Stimulated activated CD8-positive, alpha-beta memory T cell treated with anti-CD3 and anti-CD28 coated beads, Interleukin-4, amount 100 ng/mL, for 4 hours (primary cell): Measurements from ENCODE around the gene TMEM190.
"Not testable (repeated sequence)": the region's sequence is repeated elsewhere in the genome, so short reads cannot be mapped to it uniquely, and the experiment has no call there.

Experiments
- DNase-seq, 2 donors: peaks; one replicate each; pipeline ENCODE4 v3.0.0-alpha.2; 2020; ENCODE audit warnings: low read depth in 2 of 2, low spot score in 1 of 2

TMEM190 gene

DNA sequence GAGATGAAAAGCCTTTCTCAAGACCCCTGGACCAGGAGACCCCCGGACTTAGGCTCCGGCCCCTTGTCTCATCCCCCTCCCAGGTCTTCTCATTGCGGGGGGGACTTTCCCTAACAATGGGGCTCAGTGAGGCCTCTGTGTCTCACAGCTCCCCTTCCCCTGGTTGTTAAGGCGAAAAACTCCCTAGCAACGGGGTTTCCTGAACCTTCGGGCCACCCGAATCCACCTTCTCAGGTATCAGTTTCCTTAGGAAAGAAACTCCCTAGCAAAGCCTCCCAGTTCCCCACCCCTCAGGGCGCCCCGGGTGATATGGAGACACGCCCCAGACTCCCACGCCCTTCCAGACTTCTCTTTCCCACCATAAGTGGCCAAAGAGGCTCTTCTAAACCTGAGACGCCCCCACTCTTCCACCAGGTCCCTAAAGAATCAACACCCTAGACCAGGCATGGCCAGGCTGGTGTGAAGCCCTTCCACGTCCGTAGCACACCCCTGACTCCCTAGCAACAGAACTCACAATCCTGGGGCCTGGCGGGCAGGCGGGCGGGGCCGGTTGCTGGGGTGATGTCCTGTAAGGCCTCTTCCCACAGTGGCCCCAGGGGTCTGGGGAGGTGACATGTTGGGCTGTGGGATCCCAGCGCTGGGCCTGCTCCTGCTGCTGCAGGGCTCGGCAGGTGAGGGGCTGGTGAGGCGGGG, at the start of gene TMEM190:
TMEM190 (plus strand) TSS at position 586 of the 693 bp plus-strand sequence; CDS start at position 614, 28 bp downstream.
- no peak for DNase-seq

DNA sequence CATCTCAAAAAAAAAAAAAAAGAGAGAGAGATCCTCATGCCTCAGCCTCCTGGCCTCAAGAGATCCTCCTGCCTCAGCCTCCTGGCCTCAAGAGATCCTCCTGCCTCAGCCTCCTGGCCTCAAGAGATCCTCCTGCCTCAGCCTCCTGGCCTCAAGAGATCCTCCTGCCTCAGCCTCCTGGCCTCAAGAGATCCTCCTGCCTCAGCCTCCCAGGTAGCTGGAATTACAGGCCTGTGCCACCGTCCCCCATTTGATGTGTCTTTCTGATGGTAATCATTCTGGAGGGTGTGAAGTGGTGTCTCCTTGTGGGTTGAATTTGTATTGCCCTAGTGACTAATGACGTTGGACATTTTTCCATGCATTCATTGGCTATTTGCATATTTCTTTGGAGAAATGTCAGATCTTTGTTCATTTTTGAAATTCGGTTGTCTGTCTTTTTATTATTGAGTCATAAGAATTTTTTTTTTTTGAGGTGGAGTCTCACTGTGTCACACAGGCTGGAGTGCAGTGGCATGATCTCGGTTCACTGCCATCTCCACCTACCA, 47.8 kb upstream of the TMEM190 start:
- not testable (repeated sequence) for DNase-seq

DNA sequence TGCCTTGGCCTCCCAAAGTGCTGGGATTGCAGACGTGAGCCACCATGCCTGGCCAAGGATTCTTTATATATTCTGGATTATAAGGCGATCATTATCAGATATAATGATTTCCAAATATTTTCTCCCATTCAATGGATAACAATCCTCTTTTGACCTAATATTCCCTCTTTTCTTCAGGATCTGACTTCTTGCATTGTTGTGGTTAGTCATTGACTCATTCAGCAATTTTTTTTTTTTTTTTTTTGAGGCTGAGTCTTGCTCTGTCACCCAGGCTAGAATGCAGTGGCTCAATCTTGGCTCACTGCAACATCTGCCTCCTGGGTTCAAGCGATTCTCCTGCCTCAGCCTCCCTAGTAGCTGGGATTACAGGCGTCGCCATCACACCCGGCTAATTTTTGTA, 46.8 kb upstream of the TMEM190 start:
- DNase-seq, result not testable (repeated sequence)

DNA sequence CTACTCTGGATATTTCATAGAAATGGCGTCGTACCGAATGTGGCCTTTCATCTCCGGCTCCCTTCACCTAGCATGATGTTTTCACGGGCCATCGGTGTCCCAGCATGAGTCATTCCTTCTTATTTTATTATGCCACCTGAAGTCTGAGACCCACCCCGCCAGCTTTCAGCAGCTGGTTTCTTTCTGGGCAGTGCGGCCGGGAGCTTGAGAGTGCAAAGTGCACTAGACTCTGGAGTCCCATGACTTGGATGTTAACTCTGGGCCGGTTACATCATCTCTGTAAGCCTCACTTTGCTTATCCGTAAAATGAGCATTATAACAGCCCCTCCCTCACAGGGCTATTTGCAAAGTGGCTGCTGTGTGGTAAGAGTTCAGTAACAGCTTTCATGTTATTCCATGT, 42.8 kb upstream of the TMEM190 start:
- DNase-seq, result no peak

DNA sequence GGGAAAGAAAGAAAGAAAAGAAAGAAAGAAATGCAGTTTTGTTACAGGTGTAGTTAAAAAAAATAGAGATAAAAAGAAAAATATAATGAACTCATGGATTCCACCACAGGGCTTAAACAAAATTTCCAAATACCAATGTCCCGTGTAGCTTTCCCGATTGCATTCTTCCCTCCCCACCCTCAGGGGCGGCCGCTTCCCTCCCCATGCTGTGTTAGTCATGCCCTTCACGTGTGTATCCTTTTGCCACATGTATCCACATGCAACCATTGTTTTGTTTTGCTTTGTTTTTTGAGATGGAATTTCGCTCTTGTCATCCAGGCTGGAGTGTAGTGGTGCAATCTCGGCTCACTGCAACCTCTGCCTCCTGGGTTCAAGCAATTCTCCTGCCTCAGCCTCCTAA, 40.5 kb upstream of the TMEM190 start:
- DNase-seq, result no peak

DNA sequence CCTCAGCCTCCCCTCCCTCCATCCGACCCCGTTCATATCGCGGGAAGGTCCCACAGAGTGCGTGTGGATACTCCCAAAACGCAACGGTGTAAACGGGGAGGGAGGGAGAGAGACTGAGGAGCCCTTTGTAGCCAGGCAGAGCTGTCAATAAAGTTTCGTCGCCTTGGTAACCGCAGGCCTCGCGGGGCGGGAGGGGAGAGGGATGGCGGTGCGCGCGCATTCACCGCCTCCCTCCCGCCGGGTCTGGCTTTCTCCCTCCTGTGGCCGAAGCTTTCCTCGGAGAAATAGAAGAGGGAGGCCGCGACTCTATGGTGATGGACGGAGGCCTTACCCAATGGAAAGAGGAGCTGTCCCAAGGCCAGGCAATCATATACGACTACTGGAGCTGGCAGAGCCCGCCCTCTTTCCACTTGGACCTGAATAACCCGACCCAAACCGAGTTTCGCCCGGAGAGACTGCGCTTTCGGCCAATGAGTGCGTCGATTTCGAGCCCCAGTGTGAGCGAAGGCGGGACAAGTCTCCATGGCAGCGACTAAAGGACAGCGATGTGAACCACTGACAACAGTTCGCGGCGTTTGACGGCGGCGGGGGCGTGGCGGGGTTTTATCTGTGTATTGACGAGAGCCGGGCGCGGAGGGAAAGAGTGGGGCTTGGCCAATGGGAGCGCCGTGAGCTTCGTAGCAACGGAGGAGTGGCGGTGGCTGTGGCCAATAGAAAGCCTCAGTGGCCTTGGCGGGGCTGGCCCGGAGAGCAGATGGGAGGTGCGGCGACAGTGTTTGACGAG, 37.3 kb upstream of the TMEM190 start, which contains the start of gene KMT5C:
KMT5C (plus strand) TSS at position 772 of the 784 bp plus-strand sequence. CDS start 2,061 bp downstream, outside the sequence.
- peak; percentile 100 for DNase-seq

DNA sequence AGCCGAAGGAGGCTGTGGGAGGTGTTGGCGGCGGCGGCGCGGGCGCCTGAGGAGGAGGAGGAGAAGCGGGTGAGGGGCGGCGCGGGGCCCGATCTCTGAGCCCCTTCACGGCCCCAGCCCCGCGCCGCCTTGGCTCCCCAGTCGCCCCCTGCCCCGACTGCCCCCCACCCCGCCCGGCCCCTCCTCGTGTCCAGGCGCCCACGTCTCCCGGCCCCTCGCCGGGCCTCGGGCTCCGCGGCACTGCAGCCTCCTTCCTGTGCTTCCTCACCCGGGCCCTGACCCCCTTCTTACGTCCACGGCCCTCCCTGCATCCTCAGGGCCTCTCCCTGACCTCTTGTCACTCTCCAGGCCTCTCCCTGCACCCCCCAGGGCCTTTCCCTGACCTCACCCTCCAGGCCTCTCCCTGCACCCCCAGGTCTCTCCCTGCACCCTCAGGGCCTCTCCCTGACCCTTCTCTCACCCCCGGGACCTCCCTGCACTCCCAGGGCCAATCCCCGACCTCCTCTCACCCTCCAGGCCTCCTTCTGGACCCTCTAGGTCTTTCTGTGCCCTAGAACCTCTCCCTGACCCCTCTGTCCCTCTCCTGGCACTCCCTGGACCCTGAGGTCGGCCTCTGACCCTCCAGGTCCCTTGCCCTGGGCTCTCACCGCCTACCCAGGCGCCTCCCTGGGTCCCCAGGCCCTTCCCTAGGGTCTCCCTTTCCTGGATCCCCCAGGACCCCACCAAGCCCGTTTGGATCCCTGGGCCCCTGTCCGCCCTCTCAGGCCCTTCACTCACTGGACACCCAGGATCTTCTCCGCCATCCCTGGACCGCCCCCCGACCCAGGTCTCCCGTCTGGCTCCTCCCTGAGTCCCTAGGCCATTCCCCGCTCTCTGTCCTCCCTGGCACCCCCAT, 36.5 kb upstream of the TMEM190 start:
- DNase-seq, result no peak

DNA sequence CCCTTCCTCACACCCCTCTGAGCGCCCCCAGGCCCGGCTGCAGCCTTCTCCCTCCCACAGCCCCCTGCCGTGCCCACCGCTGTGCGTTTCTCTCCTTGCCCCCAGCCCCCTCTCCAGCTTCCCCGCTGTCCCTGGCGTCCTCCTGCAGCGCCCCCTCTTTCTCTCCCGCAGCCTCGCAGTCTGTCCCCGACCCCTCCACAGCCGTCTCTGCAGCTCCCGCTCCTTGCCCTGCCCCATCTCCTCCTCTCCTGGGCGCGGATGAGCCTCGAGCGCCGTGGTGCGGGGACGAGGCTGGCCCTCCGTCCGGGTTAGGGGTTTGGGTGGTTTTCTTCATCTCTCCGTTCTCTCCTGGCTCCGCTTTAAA, 35.9 kb upstream of the TMEM190 start:
- no peak for DNase-seq

DNA sequence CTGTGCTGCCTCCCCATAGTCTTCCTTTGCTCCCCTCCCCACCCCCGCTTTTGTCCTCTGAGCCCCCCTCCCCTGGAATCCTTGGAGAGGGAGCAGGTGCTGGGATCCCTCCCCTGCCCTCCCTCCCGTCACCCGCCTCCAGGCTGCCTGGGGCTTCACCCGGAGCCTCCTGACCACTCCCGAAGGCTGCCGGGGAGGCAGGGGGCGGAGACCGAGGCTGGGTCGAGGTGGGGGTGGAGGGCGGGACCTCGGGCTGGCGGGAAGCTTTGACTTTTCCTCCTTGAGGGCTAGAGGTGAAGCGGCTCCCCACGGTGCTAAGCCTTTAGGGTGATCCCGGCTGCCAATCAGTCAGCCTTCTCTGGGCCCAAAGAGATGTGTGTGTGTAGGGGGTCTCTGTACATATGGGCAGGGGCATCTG, 35.4 kb upstream of the TMEM190 start:
- peak in 1 of 2 donors; percentile 17 for DNase-seq

DNA sequence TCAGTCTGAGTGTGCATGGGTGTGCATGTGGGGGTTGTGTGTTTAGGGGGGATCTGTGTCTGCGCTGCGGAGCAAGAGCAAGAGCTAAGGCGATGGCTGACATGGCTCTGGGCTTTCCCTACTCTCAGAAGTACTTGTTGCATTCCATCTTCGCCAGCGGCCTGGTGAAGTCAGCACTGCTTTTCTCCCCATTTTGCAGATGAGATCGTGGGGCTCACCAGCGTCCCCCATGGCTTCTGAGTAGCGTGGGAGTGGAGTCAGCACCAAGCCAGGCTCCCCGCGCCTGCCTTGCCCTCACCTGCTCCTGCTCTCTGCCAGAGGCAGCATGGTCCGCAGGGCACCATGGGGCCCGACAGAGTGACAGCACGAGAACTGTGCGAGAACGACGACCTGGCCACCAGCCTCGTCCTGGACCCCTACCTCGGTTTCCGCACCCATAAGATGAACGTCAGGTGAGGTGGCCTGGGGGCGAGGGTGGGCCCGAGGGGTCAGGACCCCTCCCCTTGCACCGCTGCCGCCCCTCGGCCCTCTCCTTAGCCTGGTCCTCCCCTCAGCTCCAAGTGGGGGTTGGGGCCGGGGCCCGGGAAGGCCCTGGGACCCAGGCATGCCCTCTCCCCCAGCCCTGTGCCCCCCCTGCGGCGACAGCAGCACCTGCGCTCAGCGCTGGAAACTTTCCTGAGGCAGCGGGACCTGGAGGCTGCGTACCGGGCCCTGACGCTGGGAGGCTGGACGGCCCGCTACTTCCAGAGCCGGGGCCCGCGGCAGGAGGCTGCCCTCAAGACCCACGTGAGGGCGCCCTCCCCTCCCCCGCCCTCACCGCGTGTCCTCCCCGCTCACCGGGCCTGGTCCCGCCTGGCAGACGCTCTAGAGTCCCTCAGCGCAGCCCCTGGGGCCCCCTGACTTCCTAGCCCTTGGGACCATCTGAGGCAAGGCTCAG, 34.8 kb upstream of the TMEM190 start:
- DNase-seq, result no peak

DNA sequence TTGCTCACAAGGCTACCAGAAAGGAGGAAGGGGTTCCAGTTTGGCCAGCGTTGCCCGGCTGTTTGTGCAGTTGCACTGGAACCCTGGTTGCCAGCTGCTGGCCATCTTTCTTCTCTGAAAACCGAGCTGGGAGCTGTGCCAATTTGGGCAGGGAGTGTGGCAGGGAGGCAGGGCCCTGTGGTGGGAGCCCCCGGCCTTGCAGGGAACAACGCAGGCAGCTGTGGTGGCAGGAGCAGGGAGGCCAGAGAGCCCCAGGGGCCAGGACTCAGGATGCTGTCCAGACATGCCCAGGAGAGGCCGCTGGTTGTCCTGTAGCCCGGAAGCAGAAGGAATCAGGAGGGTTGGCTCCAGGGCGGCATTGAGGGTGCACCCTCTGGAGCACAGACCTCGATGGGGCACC, 32.2 kb upstream of the TMEM190 start:
- DNase-seq, result no peak

DNA sequence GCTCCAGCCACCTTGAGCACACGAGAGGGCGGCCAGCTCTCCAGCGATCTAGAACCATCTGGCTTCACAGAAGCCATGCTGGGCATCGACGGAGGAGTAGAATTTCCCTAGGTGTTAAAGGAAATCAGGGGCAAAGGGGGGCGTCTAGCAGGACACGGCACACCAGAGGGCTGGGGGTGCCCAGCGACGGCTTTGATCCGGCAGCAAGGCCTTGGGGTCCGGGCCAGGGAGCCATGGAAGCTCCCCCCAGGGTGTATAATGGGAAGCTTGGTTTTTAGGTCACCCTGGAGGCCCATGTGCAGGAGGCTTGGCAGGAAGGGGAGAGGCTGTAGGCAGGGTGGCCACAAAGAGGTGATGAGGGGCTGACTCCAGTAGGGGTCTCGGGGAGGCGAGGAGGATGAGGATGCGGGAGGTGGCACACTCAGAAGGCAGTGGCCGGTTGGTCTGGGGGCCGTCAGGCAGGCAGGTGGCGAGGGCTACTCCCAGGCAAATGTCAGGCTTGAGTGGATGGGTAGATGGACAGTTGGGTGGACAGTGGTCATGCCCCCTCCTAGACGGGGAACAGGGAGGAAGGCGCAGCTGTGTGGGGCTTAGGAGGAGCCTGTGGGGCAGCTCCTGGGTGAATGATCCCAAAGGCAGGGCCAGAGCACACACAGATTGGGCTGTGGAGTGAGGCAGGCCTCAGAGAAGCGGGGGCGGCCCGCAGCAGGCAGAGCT, 31.4 kb upstream of the TMEM190 start:
- DNase-seq, result no peak

DNA sequence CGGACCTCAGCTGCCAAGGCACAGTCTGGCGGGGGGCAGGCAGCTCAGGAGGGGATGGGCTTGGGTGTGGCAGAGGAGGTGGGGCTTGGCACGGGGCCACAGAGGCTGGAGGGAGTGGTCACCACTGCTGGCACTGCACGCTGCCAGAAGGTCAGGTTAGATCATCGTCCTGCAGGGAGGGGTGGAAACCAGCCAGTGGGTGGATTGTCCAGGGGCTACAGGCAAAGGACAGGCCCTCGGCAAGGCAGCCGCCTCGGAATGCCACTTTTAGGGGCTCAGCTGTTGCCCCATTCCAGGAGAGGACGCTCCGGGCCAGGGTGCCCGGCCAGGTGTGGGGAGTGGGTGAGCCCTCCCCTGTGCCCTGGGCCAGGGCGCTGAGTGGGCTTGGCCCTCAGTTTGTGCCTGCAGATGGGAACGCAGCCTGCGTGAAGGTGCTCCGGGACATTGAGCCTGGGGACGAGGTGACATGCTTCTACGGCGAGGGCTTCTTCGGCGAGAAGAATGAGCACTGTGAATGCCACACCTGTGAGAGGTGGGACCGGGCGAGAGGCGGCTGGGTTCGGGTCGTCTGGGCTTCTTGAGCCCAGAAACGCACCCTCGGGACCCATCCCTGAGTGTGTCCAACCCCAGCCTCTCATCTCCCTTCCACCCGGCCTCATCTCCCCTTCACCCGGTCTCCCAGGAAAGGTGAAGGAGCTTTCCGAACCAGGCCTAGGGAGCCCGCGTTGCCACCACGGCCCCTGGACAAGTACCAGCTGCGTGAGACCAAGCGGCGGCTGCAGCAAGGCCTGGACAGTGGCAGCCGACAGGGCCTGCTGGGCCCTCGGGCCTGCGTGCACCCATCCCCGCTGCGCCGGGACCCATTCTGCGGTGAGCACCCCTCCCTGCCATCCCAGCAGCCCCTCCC, 30.6 kb upstream of the TMEM190 start:
- DNase-seq, result no peak

DNA sequence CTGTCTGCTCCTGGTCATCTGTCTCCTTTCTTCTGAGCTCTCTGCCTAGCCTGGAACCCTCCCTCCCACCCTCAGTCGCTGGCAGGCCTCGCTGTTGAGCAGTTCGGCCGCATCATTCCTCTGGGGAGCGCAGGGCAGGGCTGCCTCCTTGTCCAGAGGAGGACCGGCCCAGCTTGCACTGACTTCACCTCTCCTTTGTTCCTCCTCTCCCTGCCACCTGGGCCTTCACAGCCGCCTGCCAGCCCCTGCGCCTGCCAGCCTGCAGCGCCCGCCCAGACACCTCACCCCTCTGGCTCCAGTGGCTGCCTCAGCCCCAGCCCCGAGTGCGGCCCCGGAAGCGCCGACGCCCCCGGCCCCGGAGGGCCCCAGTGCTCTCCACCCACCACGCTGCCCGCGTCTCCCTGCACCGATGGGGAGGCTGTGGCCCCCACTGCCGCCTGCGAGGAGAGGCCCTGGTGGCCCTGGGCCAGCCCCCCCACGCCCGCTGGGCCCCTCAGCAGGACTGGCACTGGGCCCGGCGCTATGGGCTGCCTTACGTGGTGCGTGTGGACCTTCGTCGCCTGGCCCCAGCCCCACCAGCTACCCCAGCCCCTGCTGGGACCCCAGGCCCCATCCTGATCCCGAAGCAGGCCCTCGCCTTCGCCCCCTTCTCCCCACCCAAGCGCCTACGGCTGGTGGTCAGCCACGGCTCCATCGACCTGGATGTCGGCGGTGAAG, 29.7 kb upstream of the TMEM190 start:
- no peak for DNase-seq

DNA sequence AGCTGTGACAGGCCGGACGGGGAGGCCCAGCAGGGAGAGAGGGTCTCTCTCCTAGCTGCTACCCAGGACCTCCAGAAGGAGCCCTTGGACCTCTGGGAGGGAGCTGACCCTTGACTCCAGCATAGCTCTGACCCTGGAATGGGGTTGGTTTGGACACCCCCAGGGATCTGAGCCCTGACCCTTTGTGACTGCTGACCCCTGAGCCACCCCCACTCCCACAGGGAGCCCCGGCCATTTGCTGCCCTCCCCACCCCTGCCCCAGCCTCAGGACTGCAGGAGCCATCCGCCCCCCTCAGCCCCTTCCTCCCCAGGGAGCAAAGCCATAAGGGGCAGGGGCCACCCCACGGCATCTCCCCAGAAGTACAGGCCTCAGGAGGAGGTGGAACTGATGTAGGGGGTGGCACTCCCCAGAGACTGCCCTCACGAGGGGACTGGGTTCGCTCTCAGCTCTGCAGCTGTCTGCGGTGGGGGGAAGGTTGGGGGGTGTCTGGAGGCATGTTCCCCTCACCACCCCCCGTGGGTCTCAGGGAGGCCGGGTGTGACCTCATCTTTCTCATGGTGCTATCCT, 29.1 kb upstream of the TMEM190 start:
- DNase-seq, result no peak

DNA sequence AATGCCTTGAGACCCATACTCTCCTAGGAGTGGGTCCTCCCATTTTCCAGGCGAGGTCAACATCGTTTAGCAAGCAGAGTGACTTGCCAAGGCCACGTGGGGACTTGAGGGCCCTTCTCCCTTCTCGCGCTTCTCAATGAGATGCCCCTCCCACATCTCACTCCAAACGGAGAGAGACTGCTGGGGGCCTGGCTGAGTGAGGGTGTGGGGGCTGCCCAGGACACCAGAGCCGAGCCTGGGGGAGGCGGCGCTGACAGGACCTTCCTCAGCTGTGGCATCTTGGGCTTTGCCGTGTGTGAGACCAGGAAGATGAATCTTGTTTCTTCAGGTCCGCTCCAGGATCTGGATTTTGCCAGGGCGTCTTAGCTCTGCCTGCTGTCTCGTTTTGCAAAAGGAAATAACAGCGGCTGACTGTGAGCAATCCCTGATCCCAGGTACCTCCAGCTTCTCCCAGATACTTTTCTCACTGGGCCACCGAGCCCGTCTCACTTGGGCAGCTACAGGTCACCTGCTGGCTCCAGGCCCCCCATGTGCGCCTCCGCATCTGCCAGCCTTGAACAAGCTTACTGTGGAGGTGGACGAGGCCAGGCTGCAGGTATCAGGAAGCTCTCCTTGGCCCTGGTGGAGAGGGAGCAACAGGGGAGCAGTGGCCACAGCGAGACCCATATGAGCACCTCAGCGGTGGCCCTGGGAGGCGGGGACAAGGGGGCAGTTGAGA, 28.1 kb upstream of the TMEM190 start:
- no peak for DNase-seq
